ENCODE results near the gene PTMS.
"Not testable (repeated sequence)": the region's sequence is repeated elsewhere in the genome, so short reads cannot be mapped to it uniquely, and the experiment has no call there.

PTMS gene

DNA sequence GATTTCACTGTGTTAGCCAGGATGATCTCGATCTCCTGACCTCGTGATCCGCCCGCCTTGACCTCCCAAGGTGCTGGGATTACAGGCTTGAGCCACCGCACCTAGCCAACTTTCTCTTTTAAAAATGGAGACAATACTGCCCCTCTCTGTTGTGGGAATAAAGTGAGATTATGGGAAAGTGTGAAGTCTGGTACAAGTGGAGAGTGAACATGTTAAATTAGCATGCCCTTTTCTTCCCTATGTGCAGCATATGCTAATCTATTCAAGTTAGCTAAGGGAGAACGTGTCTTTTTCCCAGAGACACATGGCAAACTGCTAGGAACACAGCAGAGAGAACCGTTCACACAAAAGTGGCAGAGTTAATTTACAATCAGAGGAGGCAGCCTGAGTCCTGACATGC, 40.8 kb upstream of the PTMS start:
- in situ Hi-C loops (cut with MboI; ENCODE audit: low sequenced_read_pairs, unreplicated experiment), result no loop called here
- no peak for DNase-seq (ENCODE audit: low spot score)
- TF ChIP-seq, protein P1, sequence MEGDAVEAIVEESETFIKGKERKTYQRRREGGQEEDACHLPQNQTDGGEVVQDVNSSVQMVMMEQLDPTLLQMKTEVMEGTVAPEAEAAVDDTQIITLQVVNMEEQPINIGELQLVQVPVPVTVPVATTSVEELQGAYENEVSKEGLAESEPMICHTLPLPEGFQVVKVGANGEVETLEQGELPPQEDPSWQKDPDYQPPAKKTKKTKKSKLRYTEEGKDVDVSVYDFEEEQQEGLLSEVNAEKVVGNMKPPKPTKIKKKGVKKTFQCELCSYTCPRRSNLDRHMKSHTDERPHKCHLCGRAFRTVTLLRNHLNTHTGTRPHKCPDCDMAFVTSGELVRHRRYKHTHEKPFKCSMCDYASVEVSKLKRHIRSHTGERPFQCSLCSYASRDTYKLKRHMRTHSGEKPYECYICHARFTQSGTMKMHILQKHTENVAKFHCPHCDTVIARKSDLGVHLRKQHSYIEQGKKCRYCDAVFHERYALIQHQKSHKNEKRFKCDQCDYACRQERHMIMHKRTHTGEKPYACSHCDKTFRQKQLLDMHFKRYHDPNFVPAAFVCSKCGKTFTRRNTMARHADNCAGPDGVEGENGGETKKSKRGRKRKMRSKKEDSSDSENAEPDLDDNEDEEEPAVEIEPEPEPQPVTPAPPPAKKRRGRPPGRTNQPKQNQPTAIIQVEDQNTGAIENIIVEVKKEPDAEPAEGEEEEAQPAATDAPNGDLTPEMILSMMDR (IDR thresholded peaks at IDR 0.05; ENCODE audit: borderline replicate concordance, control extremely low read depth, extremely low read depth, insufficient read depth, missing control alignments), result no peak

DNA sequence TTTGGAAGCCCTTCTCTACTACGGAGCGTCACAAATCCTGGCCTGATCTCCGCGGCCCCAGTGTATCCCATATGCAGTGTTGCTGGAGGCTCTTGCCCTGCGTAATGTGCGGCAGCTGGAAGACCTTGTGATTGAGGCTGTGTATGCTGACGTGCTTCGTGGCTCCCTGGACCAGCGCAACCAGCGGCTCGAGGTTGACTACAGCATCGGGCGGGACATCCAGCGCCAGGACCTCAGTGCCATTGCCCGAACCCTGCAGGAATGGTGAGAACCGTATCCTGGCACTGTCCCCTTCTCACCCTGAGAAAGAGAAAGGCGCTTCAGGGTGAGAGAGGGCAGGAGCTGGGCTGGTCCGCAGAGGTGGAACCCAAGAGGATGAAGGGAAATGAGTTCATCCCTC, 37.0 kb upstream of the PTMS start:
- DNase-seq (ENCODE audit: low spot score), result no peak
- in situ Hi-C loops (cut with MboI; ENCODE audit: low sequenced_read_pairs, unreplicated experiment), result no loop called here
- TF ChIP-seq, protein P1 (IDR thresholded peaks at IDR 0.05; ENCODE audit: borderline replicate concordance, control extremely low read depth, extremely low read depth, insufficient read depth, missing control alignments), result no peak

DNA sequence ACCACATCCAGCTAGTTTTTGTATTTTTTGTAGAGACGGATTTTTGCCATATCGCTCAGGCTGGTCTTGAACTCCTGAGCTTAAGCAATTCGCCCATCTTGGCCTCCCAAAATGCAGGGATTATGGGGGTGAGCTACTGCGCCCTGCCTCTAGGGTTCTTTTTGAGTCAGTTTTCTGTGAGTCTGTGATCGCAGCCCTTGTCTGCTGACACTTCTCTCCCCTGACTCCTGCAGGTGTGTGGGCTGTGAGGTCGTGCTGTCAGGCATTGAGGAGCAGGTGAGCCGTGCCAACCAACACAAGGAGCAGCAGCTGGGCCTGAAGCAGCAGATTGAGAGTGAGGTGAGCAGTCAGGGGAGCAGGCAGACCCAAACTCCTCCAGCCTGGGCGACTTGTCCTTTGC, 36.0 kb upstream of the PTMS start:
- TF ChIP-seq, protein P1 (IDR thresholded peaks at IDR 0.05; ENCODE audit: borderline replicate concordance, control extremely low read depth, extremely low read depth, insufficient read depth, missing control alignments), result no peak
- DNase-seq (ENCODE audit: low spot score), result no peak

DNA sequence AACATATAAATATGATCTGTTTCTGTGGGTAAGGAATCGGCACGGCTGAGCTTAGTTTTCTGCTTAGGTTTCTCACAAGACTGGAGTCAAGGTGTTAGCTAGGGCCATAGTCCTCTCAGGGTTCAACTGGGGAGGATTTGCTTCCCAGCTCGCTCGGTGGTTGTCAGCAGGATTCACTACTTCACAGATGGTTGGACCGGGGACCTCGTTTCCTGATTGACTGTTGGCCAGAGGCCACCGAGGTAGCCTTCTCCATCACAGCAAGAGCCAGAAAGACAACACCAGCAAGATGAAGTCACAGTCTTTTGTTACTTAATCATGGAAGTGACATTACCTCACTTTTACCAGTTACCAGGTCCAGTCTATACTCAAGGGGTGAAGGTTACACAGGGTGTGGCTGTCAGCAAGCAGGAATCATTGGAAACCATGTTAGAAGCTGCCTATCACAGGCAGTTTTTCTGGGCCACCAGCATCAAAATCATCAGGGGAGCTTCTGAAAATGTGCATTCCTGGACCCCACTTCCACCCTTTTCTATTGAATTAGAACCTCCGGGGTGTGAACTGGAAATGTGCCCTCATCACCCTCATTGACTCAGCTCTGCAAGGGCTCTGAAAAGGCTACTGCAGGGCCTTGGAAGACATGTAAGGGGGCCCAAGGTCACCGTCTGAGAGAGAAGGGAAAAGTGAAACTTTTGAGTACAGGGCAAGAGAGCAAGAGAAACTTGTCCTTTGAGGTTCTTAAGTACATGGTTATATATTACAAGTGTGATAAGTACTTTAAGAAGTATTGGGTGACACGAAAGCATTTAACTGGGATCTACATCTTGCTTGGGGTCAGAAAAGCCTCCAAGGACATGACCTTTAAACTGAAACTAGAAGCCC, 31.4 kb upstream of the PTMS start:
- in situ Hi-C loops (cut with MboI; ENCODE audit: low sequenced_read_pairs, unreplicated experiment), result no loop called here
- no peak for DNase-seq (ENCODE audit: low spot score)
- TF ChIP-seq, protein P1 (IDR thresholded peaks at IDR 0.05; ENCODE audit: borderline replicate concordance, control extremely low read depth, extremely low read depth, insufficient read depth, missing control alignments), result no peak

More for the DNA sequence above, 36.0 kb upstream of the PTMS start:
- in situ Hi-C loops (cut with MboI; ENCODE audit: low sequenced_read_pairs, unreplicated experiment), result no loop called here

DNA sequence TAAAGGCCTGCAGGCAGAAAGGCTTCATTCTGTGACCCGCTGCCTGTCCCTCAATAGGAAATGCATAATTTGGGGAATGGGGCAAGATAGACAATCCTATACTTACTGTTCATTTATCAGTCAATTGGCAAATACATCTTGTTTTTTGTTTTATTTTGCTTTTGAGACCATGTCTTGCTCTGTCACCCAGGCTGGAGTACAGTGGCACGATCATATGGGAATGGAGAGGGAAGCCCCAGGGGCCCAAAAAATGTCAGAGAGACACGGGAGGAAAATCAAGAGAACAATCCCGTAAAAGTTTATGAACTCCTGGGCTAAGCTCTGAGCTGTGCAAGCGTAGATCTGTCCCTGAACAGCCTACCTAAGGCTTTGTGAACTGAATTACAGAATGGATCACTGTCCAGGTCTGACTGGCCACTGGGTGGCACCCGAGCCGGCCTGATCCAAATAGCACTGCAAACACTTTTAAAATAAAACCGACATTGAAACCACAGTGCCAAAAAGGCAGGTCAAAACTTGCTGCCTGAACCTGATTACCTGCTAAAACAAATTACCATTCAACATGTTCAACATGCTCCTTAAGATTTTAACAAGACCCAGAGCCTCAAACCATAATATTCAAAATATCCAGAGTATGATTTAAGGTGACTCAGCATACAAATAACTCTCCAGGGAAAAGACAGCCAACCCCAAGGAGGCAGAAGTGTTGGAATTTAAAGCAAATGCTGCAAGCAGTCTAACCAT, 30.5 kb upstream of the PTMS start:
- in situ Hi-C loops (cut with MboI; ENCODE audit: low sequenced_read_pairs, unreplicated experiment), result no loop called here
- peak; percentile 70 for DNase-seq (ENCODE audit: low spot score)
- TF ChIP-seq, protein P1 (IDR thresholded peaks at IDR 0.05; ENCODE audit: borderline replicate concordance, control extremely low read depth, extremely low read depth, insufficient read depth, missing control alignments), result peak; percentile 74

DNA sequence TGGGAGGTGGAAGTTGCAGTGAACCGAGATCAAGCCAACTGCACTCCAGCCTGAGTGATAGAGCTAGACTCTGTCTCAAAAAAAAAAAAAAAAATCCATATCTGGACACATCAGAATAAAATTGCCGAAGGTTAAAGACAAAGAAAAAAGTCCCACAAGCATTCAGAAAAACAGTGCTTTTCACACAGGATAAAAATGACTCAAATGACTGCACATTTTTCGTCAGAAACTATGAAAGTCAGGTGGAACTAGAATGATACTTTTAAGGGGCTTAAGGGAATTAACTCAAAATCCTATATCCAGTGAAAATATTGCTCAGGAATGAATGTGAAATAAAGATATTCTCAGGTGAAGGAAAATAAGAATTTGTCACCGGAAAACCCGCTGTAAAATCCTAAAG, 29.4 kb upstream of the PTMS start:
- TF ChIP-seq, protein P1 (IDR thresholded peaks at IDR 0.05; ENCODE audit: borderline replicate concordance, control extremely low read depth, extremely low read depth, insufficient read depth, missing control alignments), result no peak
- DNase-seq (ENCODE audit: low spot score), result no peak
- in situ Hi-C loops (cut with MboI; ENCODE audit: low sequenced_read_pairs, unreplicated experiment), result no loop called here

DNA sequence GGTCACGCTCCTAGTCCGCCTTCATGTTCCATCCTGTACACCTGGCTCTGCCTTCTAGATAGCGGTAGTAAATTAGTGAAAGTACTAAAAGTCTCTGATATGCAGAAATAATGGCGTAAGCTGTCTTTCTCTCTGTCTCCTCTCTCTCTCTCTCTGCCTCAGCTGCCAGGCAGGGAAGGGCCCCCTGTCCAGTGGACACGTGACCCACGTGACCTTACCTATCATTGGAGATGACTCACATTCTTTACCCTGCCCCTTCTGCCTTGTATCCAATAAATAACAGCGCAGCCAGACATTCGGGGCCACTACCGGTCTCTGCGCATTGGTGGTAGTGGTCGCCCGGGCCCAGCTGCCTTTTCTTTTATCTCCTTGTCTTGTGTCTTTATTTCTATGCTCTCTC, 24.1 kb upstream of the PTMS start:
- in situ Hi-C loops (cut with MboI; ENCODE audit: low sequenced_read_pairs, unreplicated experiment), result not testable (repeated sequence)

More for the DNA sequence above, 24.1 kb upstream of the PTMS start:
- not testable (repeated sequence) for DNase-seq (ENCODE audit: low spot score)

Data from GM13976 (cell line).